AG04450 (cell line): ENCODE data around the gene TPGS1. TPM values are rescaled to one million over a fixed set of nuclear protein-coding genes. Genes with fewer than 3 reads are reported as not detected.

Experiments
- CTCF ChIA-PET: fragments of 300-600, 350-600 bp; formaldehyde crosslinking; extraction: SDS; loops from one replicate; lab custom pipeline; 2022; ENCODE audit warnings: antibody characterized with exemption, inconsistent platforms; lab: Charles Lee
- POLR2A ChIA-PET: fragments of 350-600 bp; formaldehyde crosslinking; extraction: SDS; loops from one replicate; lab custom pipeline; 2021; ENCODE audit warnings: antibody characterized with exemption, inconsistent platforms; lab: Yijun Ruan, JAX
- DNase-seq: peaks from one replicate; pipeline ENCODE4 v3.0.0-alpha.2; 2011; ENCODE audit warnings: low read depth, low spot score
- H3K27ac ChIP-seq: one replicate; pipeline ENCODE4 v1.5.1; 2012; ENCODE audit warnings: low read depth, low read length, control low read depth
- H3K27me3 ChIP-seq: one replicate; pipeline ENCODE4 v1.6.0; 2012; ENCODE audit warnings: low read length; ENCODE audit not compliant: control insufficient read depth, insufficient read depth
- H3K4me3 ChIP-seq: 2 replicates; pipeline ENCODE4 v1.5.1; 2011; ENCODE audit warnings: mild to moderate bottlenecking, low read depth, low read length, control low read depth
- H3K9me3 ChIP-seq: 2 replicates; pipeline ENCODE4 v1.5.1; 2012; ENCODE audit warnings: low read length; ENCODE audit not compliant: control insufficient read depth, insufficient read depth
- polyA minus RNA-seq: library from RNA; depleted of rRNA, polyadenylated mRNA; stranded (reverse); fragments of >200 nt; gene quantifications from 2 replicates; pipeline ENCODE4 v1.2.3, GENCODE V29; 2011; rRNA and poly(A)+ RNA removed
- polyA plus RNA-seq: library from polyadenylated mRNA; depleted of rRNA; stranded (reverse); fragments of >200 nt; gene quantifications from 2 replicates; pipeline ENCODE4 v1.2.3, GENCODE V29; 2011; rRNA removed
- TF ChIP-seq, protein P1 (sequence below): IDR thresholded peaks from 2 replicates; pipeline ENCODE4 v1.5.1; 2011; ENCODE audit warnings: low read depth, low read length, control low read depth, inconsistent platforms

The TPGS1 gene, protein sequence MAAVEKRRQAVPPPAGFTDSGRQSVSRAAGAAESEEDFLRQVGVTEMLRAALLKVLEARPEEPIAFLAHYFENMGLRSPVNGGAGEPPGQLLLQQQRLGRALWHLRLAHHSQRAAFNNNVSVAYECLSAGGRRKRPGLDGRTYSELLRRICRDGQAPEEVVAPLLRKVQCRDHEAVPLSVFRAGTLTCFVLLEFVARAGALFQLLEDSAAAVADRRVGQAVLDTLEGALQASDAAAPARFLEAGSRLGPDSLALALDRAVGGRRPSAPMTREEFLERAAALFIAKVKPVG
- polyA plus RNA-seq (2.6 and 4.1 TPM in 2 replicates), polyA minus RNA-seq (1.2 and 1.3 TPM in 2 replicates)

DNA sequence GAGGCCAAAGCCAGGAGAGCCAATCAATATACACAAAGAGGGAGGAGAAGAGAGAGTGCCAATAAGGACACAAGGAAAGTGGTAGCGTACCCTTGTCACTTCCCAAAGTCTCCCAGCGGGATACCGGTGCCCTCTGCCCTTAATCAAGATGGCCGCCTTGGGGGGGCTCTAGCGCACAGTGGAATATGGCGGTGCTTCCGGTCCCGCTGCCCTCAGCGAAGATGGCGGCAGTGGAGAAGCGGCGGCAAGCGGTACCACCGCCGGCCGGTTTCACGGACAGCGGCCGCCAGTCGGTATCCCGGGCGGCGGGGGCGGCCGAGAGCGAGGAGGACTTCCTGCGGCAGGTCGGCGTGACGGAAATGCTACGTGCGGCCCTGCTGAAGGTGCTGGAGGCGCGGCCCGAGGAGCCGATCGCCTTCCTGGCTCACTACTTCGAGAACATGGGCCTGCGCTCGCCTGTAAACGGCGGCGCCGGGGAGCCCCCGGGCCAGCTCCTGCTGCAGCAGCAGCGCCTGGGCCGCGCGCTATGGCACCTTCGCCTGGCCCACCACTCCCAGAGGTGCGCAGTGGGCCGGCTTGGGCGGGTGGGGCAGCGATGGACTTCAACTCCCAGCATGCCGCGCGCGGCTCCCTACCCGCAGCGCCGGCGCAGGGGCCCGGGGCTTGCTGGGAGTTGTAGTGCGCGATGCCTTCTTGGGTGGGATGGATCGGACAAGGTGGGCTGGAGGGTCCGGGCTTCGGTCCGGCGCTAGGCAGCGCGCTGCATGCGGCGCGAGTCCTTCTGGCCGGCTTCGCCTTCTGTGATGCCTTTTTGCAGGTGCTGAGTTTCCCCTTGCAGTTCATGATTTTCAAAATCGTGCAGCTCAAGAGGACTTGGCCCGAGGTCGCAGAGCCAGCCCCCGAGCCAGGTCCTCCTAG is at the start of gene TPGS1:
TPGS1 (plus strand) TSS at position 212 of the 918 bp plus-strand sequence; CDS start at position 222, 10 bp downstream.
- H3K27me3 ChIP-seq = no peaks in the 10 kb centered on the region
- peak within 1 kb of the TSS; percentile 87 for H3K4me3 ChIP-seq
- TF ChIP-seq, protein P1, sequence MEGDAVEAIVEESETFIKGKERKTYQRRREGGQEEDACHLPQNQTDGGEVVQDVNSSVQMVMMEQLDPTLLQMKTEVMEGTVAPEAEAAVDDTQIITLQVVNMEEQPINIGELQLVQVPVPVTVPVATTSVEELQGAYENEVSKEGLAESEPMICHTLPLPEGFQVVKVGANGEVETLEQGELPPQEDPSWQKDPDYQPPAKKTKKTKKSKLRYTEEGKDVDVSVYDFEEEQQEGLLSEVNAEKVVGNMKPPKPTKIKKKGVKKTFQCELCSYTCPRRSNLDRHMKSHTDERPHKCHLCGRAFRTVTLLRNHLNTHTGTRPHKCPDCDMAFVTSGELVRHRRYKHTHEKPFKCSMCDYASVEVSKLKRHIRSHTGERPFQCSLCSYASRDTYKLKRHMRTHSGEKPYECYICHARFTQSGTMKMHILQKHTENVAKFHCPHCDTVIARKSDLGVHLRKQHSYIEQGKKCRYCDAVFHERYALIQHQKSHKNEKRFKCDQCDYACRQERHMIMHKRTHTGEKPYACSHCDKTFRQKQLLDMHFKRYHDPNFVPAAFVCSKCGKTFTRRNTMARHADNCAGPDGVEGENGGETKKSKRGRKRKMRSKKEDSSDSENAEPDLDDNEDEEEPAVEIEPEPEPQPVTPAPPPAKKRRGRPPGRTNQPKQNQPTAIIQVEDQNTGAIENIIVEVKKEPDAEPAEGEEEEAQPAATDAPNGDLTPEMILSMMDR = no peak
- ChIA-PET CTCF (interaction anchor here (0.6 to 1.8 kb wide), 15 partner anchors 8 to 350 kb away, joined by 3 to 16 read pairs (median 6); partner anchors contain the start of genes CDC34 and MIER2), POLR2A (interaction anchor here (0.5 to 1.1 kb wide), 5 partner anchors 10 to 158 kb away, joined by 3 to 6 read pairs (median 4); partner anchors contain the start of gene CDC34)
- peak within 1 kb of the TSS; percentile 88 for H3K27ac ChIP-seq
- peak; percentile 100 for DNase-seq
- H3K9me3 ChIP-seq = peaks cover 2% of the 10 kb centered on the region; the same call in 1 of the 2 replicates

DNA sequence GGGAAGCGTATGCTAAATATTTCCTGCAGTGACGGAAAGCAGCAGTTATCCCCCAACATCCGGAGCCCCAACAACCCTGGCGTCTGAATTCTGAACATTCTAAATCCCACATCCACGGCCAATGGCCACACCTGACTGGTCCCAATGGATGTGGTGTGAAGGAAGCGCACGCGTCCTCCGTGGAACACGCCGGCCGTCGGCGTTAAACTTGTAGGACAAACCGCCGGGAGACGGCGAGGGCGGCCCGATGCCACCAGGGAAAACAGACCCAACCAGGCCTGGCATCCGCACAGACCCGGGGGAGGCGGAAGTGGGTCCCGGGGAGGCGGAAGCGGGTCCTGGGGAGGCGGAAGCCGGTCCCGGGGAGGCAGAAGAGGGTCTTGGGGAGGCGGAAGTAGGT is 49.7 kb upstream of the TPGS1 start:
- peaks cover 58% of the 10 kb centered on the region for H3K9me3 ChIP-seq
- ChIA-PET CTCF (no interaction called here), POLR2A (no interaction called here)
- DNase-seq = no peak
- TF ChIP-seq, protein P1 = no peak
- H3K27me3 ChIP-seq = peaks cover 18% of the 10 kb centered on the region
- no peak overlapping the region for H3K27ac ChIP-seq
- no peak overlapping the region for H3K4me3 ChIP-seq

DNA sequence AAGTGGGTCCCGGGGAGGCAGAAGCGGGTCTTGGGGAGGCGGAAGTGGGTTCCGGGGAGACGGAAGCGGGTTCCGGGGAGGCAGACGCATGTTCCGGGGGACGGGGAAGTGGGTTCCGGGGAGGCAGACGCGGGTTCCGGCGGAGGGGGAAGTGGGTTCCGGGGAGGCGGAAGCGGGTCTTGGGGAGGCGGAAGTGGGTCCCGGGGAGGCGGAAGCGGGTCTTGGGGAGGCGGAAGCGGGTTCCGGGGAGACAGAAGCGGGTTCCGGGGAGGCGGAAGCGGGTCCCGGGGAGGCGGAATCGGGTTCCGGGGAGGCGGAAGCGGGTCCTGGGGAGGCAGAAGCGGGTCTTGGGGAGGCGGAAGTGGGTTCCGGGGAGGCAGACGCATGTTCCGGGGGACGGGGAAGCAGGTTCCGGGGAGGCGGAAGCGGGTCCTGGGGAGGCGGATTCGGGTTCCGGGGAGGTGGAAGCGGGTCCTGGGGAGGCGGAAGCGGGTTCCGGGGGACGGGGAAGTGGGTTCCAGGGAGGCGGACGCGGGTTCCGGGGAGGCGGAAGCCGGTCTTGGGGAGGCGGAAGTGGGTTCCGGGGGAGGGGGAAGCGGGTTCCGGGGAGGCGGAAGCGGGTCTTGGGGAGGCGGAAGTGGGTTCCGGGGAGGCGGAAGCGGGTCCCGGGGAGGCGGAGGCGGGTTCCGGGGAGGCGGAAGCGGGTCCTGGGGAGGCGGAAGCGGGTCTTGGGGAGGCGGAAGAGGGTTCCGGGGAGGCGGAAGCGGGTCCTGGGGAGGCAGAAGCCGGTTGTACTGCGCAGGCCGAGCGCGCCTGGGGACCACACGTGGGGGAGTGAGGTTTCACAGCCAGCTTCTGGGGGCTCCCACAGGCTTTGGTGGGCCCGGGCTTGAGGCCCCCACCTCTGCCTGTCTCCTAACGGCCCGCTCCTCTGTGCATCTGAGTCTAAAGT is 48.9 kb upstream of the TPGS1 start:
- no peak overlapping the region for H3K4me3 ChIP-seq
- no peak for DNase-seq
- TF ChIP-seq, protein P1 = no peak
- POLR2A ChIA-PET = no interaction called here
- no peak overlapping the region for H3K27ac ChIP-seq
- peaks cover 51% of the 10 kb centered on the region for H3K9me3 ChIP-seq
- CTCF ChIA-PET = no interaction called here
- H3K27me3 ChIP-seq = peaks cover 18% of the 10 kb centered on the region

DNA sequence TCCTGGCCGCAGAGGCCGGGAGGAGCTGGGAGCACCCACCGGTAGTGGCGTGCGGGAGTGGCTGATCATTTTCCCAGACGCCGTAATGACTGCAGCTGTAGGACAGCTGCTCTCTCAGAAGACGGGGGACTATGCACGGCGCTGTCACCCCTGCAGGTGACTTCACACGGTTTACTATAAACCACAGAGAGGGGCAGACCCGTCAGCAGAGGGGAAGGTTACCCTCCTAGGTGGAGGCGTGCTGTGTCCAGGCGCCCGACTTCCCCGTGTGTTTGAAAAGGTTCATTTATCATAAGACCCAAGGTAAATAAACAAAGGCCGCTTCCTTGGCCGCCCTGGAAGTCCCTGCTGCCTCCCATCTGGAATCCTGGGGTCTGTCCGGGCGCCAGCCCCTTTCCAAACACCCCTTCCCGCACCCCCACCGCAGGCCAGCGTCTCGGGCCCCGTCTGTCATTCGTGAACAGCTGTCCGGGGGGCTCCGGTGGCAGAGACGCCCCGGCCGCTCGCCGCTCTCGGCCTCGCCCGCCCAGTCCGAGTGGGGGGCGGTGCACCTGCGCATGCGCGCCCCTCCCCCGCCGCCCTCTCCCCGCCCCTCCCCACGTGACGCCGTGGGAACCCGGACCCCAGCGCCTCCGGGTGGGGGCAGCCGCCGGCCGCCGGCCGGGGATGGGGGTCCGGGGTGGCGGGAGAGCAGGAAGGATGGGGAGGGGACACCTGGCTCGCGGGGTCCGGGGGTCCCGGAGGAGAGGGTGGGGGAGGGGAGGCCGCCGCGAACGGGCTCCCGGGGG is 47.4 kb upstream of the TPGS1 start:
- TF ChIP-seq, protein P1 = no peak
- ChIA-PET POLR2A (interaction anchor here (1.1 kb wide), 1 partner anchor 88 kb away, joined by 3 read pairs; no protein-coding TSS in a partner anchor), CTCF (no interaction called here)
- peaks cover 18% of the 10 kb centered on the region for H3K27me3 ChIP-seq
- no peak overlapping the region for H3K27ac ChIP-seq
- DNase-seq = no peak
- H3K4me3 ChIP-seq = peak overlapping the region; percentile 62
- peaks cover 41% of the 10 kb centered on the region; the same call in 1 of the 2 replicates for H3K9me3 ChIP-seq
